ENCODE results near the gene CNTNAP2. TPM values are rescaled to one million over a fixed set of nuclear protein-coding genes. Genes with fewer than 3 reads are reported as not detected.

Gene CNTNAP2
- total RNA-seq, 4 donors from 2014 or later: 0.29 to 0.88 (median 0.33) TPM; not detected in 1

DNA sequence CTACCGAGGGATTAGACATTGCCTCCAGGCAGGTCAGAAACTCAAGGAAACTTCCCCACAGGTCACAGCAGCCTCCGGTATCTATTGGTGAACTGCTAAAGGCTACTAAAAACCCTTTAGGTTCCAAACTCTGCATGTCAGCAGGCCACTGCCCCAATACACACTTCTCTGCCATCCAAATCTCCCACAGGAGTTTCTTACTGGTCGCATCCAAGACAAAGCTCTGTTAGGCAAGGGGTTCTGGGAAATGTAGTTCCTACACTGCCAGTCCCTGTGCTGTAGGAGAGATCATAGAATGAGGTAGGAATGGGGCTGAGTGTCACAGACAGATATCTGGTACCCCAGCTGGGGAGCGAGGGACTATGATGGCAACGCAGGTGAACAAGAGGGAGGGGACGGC, 1717.0 kb downstream of the CNTNAP2 start:
- DNase-seq: no peak
- 82 to 84% methylated on average over 6 of the region's 6 CpGs for WGBS, 2 donors
- intact Hi-C loops (cut with DNase I): no loop called here
- no peaks in the 10 kb centered on the region for H3K9me3 ChIP-seq
- H3K4me3 ChIP-seq (replicated peaks in 1 of 3): no peak overlapping the region
- no peaks in the 10 kb centered on the region for H3K36me3 ChIP-seq
- no peaks in the 10 kb centered on the region for H3K4me1 ChIP-seq
- H3K27ac ChIP-seq: no peak overlapping the region
- no peaks in the 10 kb centered on the region for H3K27me3 ChIP-seq
- TF ChIP-seq CTCF (IDR thresholded peaks at IDR 0.05): no peak
- no peak for TF ChIP-seq POLR2A (IDR thresholded peaks at IDR 0.05)

GRCh38 chr7:147833970-147834369, 1717.4 kb downstream of the CNTNAP2 start:
- H3K36me3 ChIP-seq: no peaks in the 10 kb centered on the region
- TF ChIP-seq POLR2A (IDR thresholded peaks at IDR 0.05) (no peak), CTCF (IDR thresholded peaks at IDR 0.05) (no peak)
- H3K27me3 ChIP-seq: no peaks in the 10 kb centered on the region
- WGBS, 2 donors: 73% methylated on average over 1 of the region's 1 CpG
- no peak overlapping the region for H3K27ac ChIP-seq
- no peaks in the 10 kb centered on the region for H3K9me3 ChIP-seq
- H3K4me1 ChIP-seq: no peaks in the 10 kb centered on the region
- H3K4me3 ChIP-seq (replicated peaks in 1 of 3): no peak overlapping the region
- intact Hi-C loops (cut with DNase I): no loop called here
- DNase-seq: no peak

DNA sequence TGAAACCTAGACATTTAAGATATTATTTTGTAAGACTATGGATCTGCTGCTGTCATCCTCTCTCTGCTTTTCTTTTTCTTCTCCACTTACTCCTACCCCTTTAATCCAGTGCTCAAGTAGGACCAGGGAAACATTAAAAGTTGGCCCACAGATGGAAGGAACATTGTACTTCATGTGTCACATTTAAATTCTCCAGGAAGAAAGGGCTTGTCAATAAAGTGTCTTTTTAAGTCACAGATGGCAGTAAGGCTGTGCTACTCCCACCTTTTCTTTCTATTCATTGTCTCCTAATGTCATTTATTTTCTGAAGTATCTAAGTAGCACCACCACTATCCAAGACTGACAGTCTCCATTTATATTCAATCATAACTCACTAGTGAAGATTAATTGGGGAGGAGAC, 1736.2 kb downstream of the CNTNAP2 start:
- TF ChIP-seq CTCF (IDR thresholded peaks at IDR 0.05) (no peak), POLR2A (IDR thresholded peaks at IDR 0.05) (no peak)
- H3K36me3 ChIP-seq: no peaks in the 10 kb centered on the region
- intact Hi-C loops (cut with DNase I): no loop called here
- no peak overlapping the region for H3K27ac ChIP-seq
- no peak for DNase-seq
- H3K4me1 ChIP-seq: no peaks in the 10 kb centered on the region
- no peaks in the 10 kb centered on the region for H3K9me3 ChIP-seq
- no peak overlapping the region for H3K4me3 ChIP-seq (replicated peaks in 1 of 3)
- no peaks in the 10 kb centered on the region for H3K27me3 ChIP-seq

- no peak overlapping the region for H3K4me3 ChIP-seq (replicated peaks in 1 of 3)
- H3K9me3 ChIP-seq: no peaks in the 10 kb centered on the region
- intact Hi-C loops (cut with DNase I): no loop called here
- WGBS, 2 donors: 79 to 84% methylated on average over 8 of the region's 8 CpGs
- no peak overlapping the region for H3K27ac ChIP-seq
- H3K27me3 ChIP-seq: no peaks in the 10 kb centered on the region
- DNase-seq: no peak
- TF ChIP-seq POLR2A (IDR thresholded peaks at IDR 0.05): no peak
- TF ChIP-seq CTCF (IDR thresholded peaks at IDR 0.05): no peak
- H3K4me1 ChIP-seq: no peaks in the 10 kb centered on the region
- no peaks in the 10 kb centered on the region for H3K36me3 ChIP-seq
These were observed 1740.8 kb downstream of the CNTNAP2 start for GRCh38 chr7:147857152-147858140.

GRCh38 chr7:147858421-147858820, 1741.8 kb downstream of the CNTNAP2 start:
- TF ChIP-seq CTCF (IDR thresholded peaks at IDR 0.05) (no peak), POLR2A (IDR thresholded peaks at IDR 0.05) (no peak)
- DNase-seq: no peak
- intact Hi-C loops (cut with DNase I): no loop called here
- H3K9me3 ChIP-seq: no peaks in the 10 kb centered on the region
- no peaks in the 10 kb centered on the region for H3K36me3 ChIP-seq
- H3K27ac ChIP-seq: no peak overlapping the region
- no peak overlapping the region for H3K4me3 ChIP-seq (replicated peaks in 1 of 3)
- H3K4me1 ChIP-seq: no peaks in the 10 kb centered on the region
- no peaks in the 10 kb centered on the region for H3K27me3 ChIP-seq
- WGBS, 2 donors: 77 to 85% methylated on average over 3 of the region's 3 CpGs
